Heart right ventricle (tissue), 16 donors: ENCODE results near the gene SPON1. TPM values are rescaled to one million over a fixed set of nuclear protein-coding genes. Genes with fewer than 3 reads are reported as not detected.

Experiments
- ATAC-seq, 8 donors: fragments of 200-7000 bp; cut with Tn5 transposase; one replicate each; pipeline ENCODE4 v1.9.1; 2020; ENCODE audit warnings: mild to moderate bottlenecking in 8 of 8, moderate library complexity in 8 of 8, moderate number of reproducible peaks in 1 of 8
- DNase-seq, 2 donors: peaks; one replicate each; pipeline ENCODE4 v3.0.0-alpha.2; 2020
- H3K27ac ChIP-seq, 10 donors: fragments of 200-600 bp; sonication (generic) in 2 of 10; one replicate each; pipeline versions ENCODE4 v1.5.0 to v1.8.0; 2020 to 2022; ENCODE audit warnings: mild to moderate bottlenecking in 3 of 10
- H3K27me3 ChIP-seq, 7 donors: fragments of 200-600 bp; one replicate each; pipeline ENCODE4 v1.8.0; 2021 to 2022; ENCODE audit warnings: mild to moderate bottlenecking in 2 of 7
- H3K36me3 ChIP-seq, 9 donors: fragments of 200-600 bp; sonication (generic) in 1 of 9; one replicate each; pipeline versions ENCODE4 v1.5.0 to v1.8.0; 2020 to 2022; ENCODE audit warnings: mild to moderate bottlenecking in 2 of 9
- H3K4me1 ChIP-seq, 9 donors: fragments of 200-600 bp; sonication (generic) in 1 of 9; one replicate each; pipeline versions ENCODE4 v1.5.0 to v1.8.0; 2020 to 2022; ENCODE audit warnings: mild to moderate bottlenecking in 4 of 9
- H3K4me3 ChIP-seq, 10 donors: fragments of 200-600 bp; sonication (generic) in 2 of 10; one replicate each; pipeline versions ENCODE4 v1.5.0 to v1.8.0; 2020 to 2022; ENCODE audit warnings: mild to moderate bottlenecking in 7 of 10, moderate library complexity in 2 of 10
- H3K9me3 ChIP-seq, 11 donors: fragments of 200-600 bp in 10 of 11; sonication (generic) in 2 of 11; one replicate each; pipeline versions ENCODE4 v1.5.0 to v1.8.0; 2013 to 2022; ENCODE audit warnings: mild to moderate bottlenecking in 2 of 11, control low read depth in 1 of 11, moderate library complexity in 1 of 11
- WGBS, 2 donors: extraction: QIAGEN DNeasy Blood & Tissue Kit; methylation state at CpG; one replicate each; pipeline ENCODE4 v1.1.7; 2013; ENCODE audit warnings: inconsistent platforms in 1 of 2; 5-methylcytosine and 5-hydroxymethylcytosine counted together
- intact Hi-C, 10 donors: fragments of 100-400 bp; cut with DNase I; formaldehyde crosslinking; loops; one replicate each; pipeline versions ENCODE4 v1.11.1 to v1.14.2; 2022
- polyA plus RNA-seq, 2 donors: library from polyadenylated mRNA; stranded (reverse); fragments of 200-250 nt; gene quantifications; one replicate each; pipeline ENCODE4 v1.2.3, GENCODE V29; 2013
- total RNA-seq, 10 donors: library from RNA; stranded (reverse); fragmentation: NEBNext Ultra II Directional in 3 of 10; extraction: Animal tissue kit (Norgen Biotek cat#: 25700) in 3 of 10; gene quantifications; one replicate each; pipeline versions ENCODE4 v1.2.1 to v1.2.4, GENCODE V29; 2021 to 2023
- TF ChIP-seq, protein P1 (sequence below), 9 donors: fragments of 200-600 bp; sonication (generic) in 2 of 9; IDR thresholded peaks; one replicate each; pipeline versions ENCODE4 v1.5.0 to v1.8.0; 2021 to 2022; ENCODE audit warnings: antibody characterized with exemption in 9 of 9, mild to moderate bottlenecking in 5 of 9, moderate library complexity in 1 of 9
- donor health status: Arrhythmogenic right ventricular cardiomyopathy.
- donor health status: ischemic (EF 13 %, LVEDD 7.1; RV severe dilation, severe dysfunction).
- donor health status: healthy with polysubstance abuse.
- donor health status: DM: no; HTN: yes; CAD: no.
- donor health status: DM: no; HTN: no; CAD: no.
- donor health status: ischemic (EF 25% LVEDD 6.9; RV normal size, moderate dysfunction).
- donor health status: ischemic (EF 25% LVEDD 5.7; RV mildly dilated, moderate dysfunction).
- donor health status: healthy.
- donor health status: DM: yes; HTN: yes; CAD: no.
- donor health status: Ischemic cardiomyopathy.
- donor health status: ischemic (EF 35%, LVEDD 5.7; RV mildly dilated, moderate dysfunction).
- donor health status: nonischemic (EF 11% LVEDD 7.7; RV severe dilation, severe dysfunction).
- donor health status: DM: yes; HTN: yes; CAD: no.
- donor health status: PGD.
- donor health status: ischemic (EF 29% LVEDD 5.4; RV normal size, mild dysfunction).
- donor health status: nonischemic (EF 23%, LVEDD 6.1; RV moderate dilation, normal function).

The SPON1 gene
- total and polyA plus RNA-seq, 12 donors, result 2.9 to 14.7 (median 5.6) TPM

DNA sequence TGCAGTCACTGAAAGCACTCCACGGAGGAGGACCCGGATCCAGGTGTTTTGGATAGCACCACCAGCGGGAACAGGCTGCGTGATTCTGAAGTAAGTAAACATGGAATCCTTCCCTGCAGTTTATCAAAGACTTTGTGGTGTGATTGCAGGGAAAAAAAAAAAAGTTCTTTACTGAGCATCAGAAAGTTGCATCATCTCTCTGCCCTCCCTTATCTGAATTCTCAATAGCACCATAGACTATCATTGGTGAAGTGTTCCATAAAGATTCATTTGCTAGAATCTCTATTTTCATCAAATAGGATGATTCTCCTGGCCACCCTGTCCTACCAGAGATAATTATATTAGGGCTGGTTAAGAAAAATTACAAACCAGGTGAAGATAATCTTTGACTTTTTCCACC lies 79.0 kb downstream of the SPON1 start:
- H3K27me3 ChIP-seq, result peaks cover 0 to 5% (median 0%) of the 10 kb centered on the region in 7 donors

GRCh38 chr11:14042686-14043465 lies 80.4 kb downstream of the SPON1 start:
- ATAC-seq (peak in 1 of 8 donors; percentile 39), DNase-seq (no peak)
- intact Hi-C loops, result no loop called here
- H3K4me3 ChIP-seq, result no peak overlapping the region
- no peaks in the 10 kb centered on the region for H3K4me1 ChIP-seq
- peaks cover 0 to 7% (median 0%) of the 10 kb centered on the region in 11 donors for H3K9me3 ChIP-seq
- TF ChIP-seq, protein P1, sequence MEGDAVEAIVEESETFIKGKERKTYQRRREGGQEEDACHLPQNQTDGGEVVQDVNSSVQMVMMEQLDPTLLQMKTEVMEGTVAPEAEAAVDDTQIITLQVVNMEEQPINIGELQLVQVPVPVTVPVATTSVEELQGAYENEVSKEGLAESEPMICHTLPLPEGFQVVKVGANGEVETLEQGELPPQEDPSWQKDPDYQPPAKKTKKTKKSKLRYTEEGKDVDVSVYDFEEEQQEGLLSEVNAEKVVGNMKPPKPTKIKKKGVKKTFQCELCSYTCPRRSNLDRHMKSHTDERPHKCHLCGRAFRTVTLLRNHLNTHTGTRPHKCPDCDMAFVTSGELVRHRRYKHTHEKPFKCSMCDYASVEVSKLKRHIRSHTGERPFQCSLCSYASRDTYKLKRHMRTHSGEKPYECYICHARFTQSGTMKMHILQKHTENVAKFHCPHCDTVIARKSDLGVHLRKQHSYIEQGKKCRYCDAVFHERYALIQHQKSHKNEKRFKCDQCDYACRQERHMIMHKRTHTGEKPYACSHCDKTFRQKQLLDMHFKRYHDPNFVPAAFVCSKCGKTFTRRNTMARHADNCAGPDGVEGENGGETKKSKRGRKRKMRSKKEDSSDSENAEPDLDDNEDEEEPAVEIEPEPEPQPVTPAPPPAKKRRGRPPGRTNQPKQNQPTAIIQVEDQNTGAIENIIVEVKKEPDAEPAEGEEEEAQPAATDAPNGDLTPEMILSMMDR (IDR thresholded peaks at IDR 0.05), result no peak
- WGBS, 2 donors, result 90 to 94% methylated on average over 4 of the region's 4 CpGs
- H3K27ac ChIP-seq, result no peak overlapping the region
- H3K27me3 ChIP-seq, result peaks cover 0 to 7% (median 0%) of the 10 kb centered on the region in 7 donors
- no peaks in the 10 kb centered on the region for H3K36me3 ChIP-seq

More for the DNA sequence above, 79.0 kb downstream of the SPON1 start:
- no peaks in the 10 kb centered on the region for H3K36me3 ChIP-seq
- H3K4me3 ChIP-seq, result no peak overlapping the region
- TF ChIP-seq, protein P1 (IDR thresholded peaks at IDR 0.05), result no peak
- no peak for DNase-seq
- H3K9me3 ChIP-seq, result peaks cover 0 to 7% (median 0%) of the 10 kb centered on the region in 11 donors
- intact Hi-C loops, result no loop called here
- 86 to 87% methylated on average over 4 of the region's 4 CpGs for WGBS, 2 donors
- H3K27ac ChIP-seq, result no peak overlapping the region
- ATAC-seq, result no peak
- no peaks in the 10 kb centered on the region for H3K4me1 ChIP-seq

DNA sequence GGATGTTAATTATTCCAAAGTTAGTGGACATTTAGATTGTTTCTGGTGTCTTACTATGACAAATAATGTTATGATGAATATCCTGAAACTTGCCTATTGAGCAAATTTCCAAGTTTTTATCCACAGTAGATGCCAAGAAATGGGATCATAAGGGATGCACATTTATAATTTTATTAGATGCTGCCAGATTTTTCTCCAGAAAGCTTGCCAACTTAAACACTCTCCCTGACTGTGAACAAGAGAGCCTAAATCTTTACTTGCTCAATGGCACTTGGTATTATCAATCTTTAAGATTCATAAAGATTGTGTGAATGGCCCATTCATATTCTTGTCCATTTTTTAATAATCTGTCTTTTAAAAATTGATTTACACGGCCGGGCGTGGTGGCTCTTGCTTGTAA lies 82.4 kb downstream of the SPON1 start:
- 81 to 84% methylated on average over 3 of the region's 3 CpGs for WGBS, 2 donors
- Histone ChIP-seq H3K36me3 (no peaks in the 10 kb centered on the region), H3K4me3 (no peak overlapping the region), H3K9me3 (peaks cover 0 to 3% (median 0%) of the 10 kb centered on the region in 11 donors), H3K27ac (no peak overlapping the region), H3K4me1 (no peaks in the 10 kb centered on the region), H3K27me3 (peaks cover 0 to 12% (median 0%) of the 10 kb centered on the region in 7 donors)
- intact Hi-C loops, result no loop called here
- TF ChIP-seq, protein P1 (IDR thresholded peaks at IDR 0.05), result no peak
- DNase-seq (no peak), ATAC-seq (no peak)

- TF ChIP-seq, protein P1 (IDR thresholded peaks at IDR 0.05), result no peak
- no peaks in the 10 kb centered on the region for H3K4me1 ChIP-seq
- no peaks in the 10 kb centered on the region for H3K9me3 ChIP-seq
- no peak overlapping the region for H3K27ac ChIP-seq
- H3K36me3 ChIP-seq, result no peaks in the 10 kb centered on the region
- DNase-seq (no peak), ATAC-seq (no peak)
- 96% methylated on average over 2 of the region's 2 CpGs for WGBS, 2 donors
- intact Hi-C loops, result no loop called here
- peaks cover 0 to 12% (median 0%) of the 10 kb centered on the region in 7 donors for H3K27me3 ChIP-seq
- H3K4me3 ChIP-seq, result no peak overlapping the region
Measured at GRCh38 chr11:14045417-14045816, 82.9 kb downstream of the SPON1 start.
